Naive thymus-derived CD4-positive, alpha-beta T cell (primary cell): ENCODE results near the gene CBLN1. TPM values are rescaled to one million over a fixed set of nuclear protein-coding genes. Genes with fewer than 3 reads are reported as not detected.

Source experiments
- ATAC-seq: fragments of 150-1000 bp; cut with Tn5 transposase; 2 replicates; pipeline ENCODE4 v1.10.0; 2021; ENCODE audit warnings: mild to moderate bottlenecking, moderate library complexity
- CTCF ChIA-PET: fragments of 350-600 bp; sonication (Branson Sonifier 250); formaldehyde crosslinking; loops from one replicate; lab custom pipeline; 2021; ENCODE audit warnings: antibody characterized with exemption; lab: Charles Lee
- POLR2A ChIA-PET: fragments of 350-600 bp; sonication (Branson Sonifier 250); formaldehyde crosslinking; loops from one replicate; lab custom pipeline; 2021; ENCODE audit warnings: antibody characterized with exemption, inconsistent platforms; lab: Charles Lee
- DNase-seq, 9 donors: peaks; one replicate each; pipeline versions ENCODE4 v3.0.0 to v3.0.0-alpha.2; 2020 to 2022; ENCODE audit warnings: mixed read lengths in 1 of 9
- H3K27ac ChIP-seq: one replicate; pipeline ENCODE4 v1.7.0; 2013; ENCODE audit warnings: mild to moderate bottlenecking, low read depth, low read length, moderate library complexity
- H3K27me3 ChIP-seq, 2 donors: one replicate each; pipeline ENCODE4 v1.7.0; 2013; ENCODE audit warnings: low read length in 2 of 2, mild to moderate bottlenecking in 2 of 2, moderate library complexity in 2 of 2; ENCODE audit not compliant: control insufficient read depth in 2 of 2, insufficient read depth in 2 of 2
- H3K36me3 ChIP-seq, 3 experiments: 1 replicate in 2 of 3; 2 replicates in 1 of 3; pipeline ENCODE4 v1.7.0; 2013; ENCODE audit warnings: low read length in 3 of 3, mild to moderate bottlenecking in 3 of 3, moderate library complexity in 1 of 3; ENCODE audit not compliant: insufficient read depth in 3 of 3, control insufficient read depth in 2 of 3
- H3K4me1 ChIP-seq, 2 donors: one replicate each; pipeline ENCODE4 v1.7.0; 2013; ENCODE audit warnings: low read length in 2 of 2, mild to moderate bottlenecking in 2 of 2, moderate library complexity in 1 of 2; ENCODE audit not compliant: control insufficient read depth in 2 of 2, insufficient read depth in 2 of 2
- H3K4me3 ChIP-seq: 2 replicates; pipeline ENCODE4 v1.7.0; 2013; ENCODE audit warnings: mild to moderate bottlenecking, low read length
- H3K9me3 ChIP-seq, 3 experiments: 1 replicate in 2 of 3; 2 replicates in 1 of 3; pipeline ENCODE4 v1.7.0; 2013; ENCODE audit warnings: low read length in 3 of 3; ENCODE audit not compliant: control insufficient read depth in 2 of 3
- H3K27ac Mint-ChIP-seq, 9 donors: one replicate each; pipeline ENCODE4 v1.8.0; 2020 to 2022; ENCODE audit warnings: mixed read lengths in 9 of 9, mild to moderate bottlenecking in 8 of 9, moderate library complexity in 5 of 9, inconsistent platforms in 2 of 9
- H3K27me3 Mint-ChIP-seq, 5 donors: one replicate each; pipeline ENCODE4 v1.8.0; 2021 to 2022; ENCODE audit warnings: mixed read lengths in 5 of 5, mild to moderate bottlenecking in 1 of 5
- H3K36me3 Mint-ChIP-seq, 5 donors: one replicate each; pipeline ENCODE4 v1.8.0; 2020 to 2022; ENCODE audit warnings: mixed read lengths in 5 of 5, mild to moderate bottlenecking in 3 of 5, inconsistent platforms in 1 of 5
- H3K4me1 Mint-ChIP-seq, 7 donors: one replicate each; pipeline ENCODE4 v1.8.0; 2020 to 2022; ENCODE audit warnings: mixed read lengths in 7 of 7, mild to moderate bottlenecking in 3 of 7, inconsistent platforms in 1 of 7
- H3K4me3 Mint-ChIP-seq, 10 donors: one replicate each; pipeline ENCODE4 v1.8.0; 2020 to 2022; ENCODE audit warnings: mild to moderate bottlenecking in 10 of 10, mixed read lengths in 10 of 10, moderate library complexity in 6 of 10, inconsistent platforms in 2 of 10
- H3K9me3 Mint-ChIP-seq, 11 donors: one replicate each; pipeline ENCODE4 v1.8.0; 2020 to 2022; ENCODE audit warnings: mixed read lengths in 11 of 11, mild to moderate bottlenecking in 4 of 11, inconsistent platforms in 1 of 11, moderate library complexity in 1 of 11
- intact Hi-C, 2 donors: fragments of 100-400 bp; cut with micrococcal nuclease; formaldehyde crosslinking; loops; one replicate each; pipeline ENCODE4 v1.15.1; 2023
- polyA plus RNA-seq, 2 donors: library from polyadenylated mRNA; unstranded; fragments of 300-500 nt; fragmentation: Illumina TruSeq; gene quantifications; one replicate each; pipeline ENCODE4 v1.2.3, GENCODE V29; 2021
- total RNA-seq, 6 experiments: library from RNA in 5 of 6; stranded (reverse) in 5 of 6; gene quantifications; 1 replicate in 5 of 6; 2 replicates in 1 of 6; pipeline ENCODE4 v1.2.3 and lab custom pipeline; 2021 to 2026

Gene CBLN1
- total and polyA plus RNA-seq, 7 experiments from 2014 or later: not detected

DNA sequence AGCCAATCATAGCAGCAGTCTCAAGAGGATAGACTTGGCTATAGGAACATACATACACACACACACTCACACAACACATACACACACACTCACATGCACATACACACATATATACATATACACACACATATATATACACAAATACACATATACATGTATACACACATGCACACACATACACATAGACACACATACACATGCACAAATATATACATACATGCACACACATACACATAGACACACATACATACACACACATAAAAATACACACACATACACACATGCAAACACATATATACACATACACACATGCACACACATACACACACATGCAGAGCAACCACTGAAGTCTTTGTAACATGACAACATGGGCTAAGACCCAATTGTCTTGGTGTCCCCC lies 19.7 kb downstream of the CBLN1 start:
- no peaks in the 10 kb centered on the region for H3K9me3 ChIP-seq
- H3K36me3 ChIP-seq: no peaks in the 10 kb centered on the region
- peaks cover 2 to 20% (median 16%) of the 10 kb centered on the region in 5 donors for H3K27me3 Mint-ChIP-seq
- intact Hi-C loops: no loop called here
- no peak overlapping the region for H3K27ac ChIP-seq
- H3K4me3 Mint-ChIP-seq: no peak overlapping the region
- H3K4me1 ChIP-seq: no peaks in the 10 kb centered on the region
- no peaks in the 10 kb centered on the region for H3K27me3 ChIP-seq
- ATAC-seq (no peak), DNase-seq (no peak)
- ChIA-PET CTCF (no interaction called here), POLR2A (no interaction called here)
- no peaks in the 10 kb centered on the region for H3K4me1 Mint-ChIP-seq
- H3K4me3 ChIP-seq: no peak overlapping the region
- peaks cover 1 to 14% (median 6%) of the 10 kb centered on the region in 11 donors for H3K9me3 Mint-ChIP-seq
- no peak overlapping the region for H3K27ac Mint-ChIP-seq
- H3K36me3 Mint-ChIP-seq: no peaks in the 10 kb centered on the region

DNA sequence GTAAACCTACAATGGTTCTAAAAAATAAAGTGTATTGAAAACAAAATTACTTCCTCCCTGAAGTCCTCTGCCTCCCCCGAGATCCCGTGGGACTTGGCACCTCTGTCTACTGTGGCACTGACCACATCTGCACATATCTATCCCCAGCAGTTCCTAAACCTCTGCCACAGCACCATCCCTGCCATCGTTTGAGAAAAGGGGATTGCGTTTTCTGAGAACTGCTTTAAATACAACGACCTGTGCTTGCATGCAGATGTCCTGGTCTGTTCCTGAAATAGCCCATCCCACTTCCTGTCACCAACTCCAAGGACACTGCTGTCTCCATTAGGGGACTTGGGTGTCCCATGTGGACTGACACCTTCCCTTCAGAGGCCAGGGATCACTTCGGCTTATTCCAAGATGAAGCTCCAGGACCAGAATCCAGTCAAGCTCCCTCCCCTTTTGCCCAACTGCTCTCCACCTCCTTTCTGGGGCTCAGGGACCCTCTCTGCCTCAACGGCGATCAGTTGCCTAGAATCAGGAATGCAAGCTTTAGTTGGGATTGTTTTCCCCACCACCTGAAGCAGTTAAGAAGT lies 20.6 kb downstream of the CBLN1 start:
- DNase-seq: no peak
- H3K36me3 ChIP-seq: no peaks in the 10 kb centered on the region
- Mint-ChIP-seq H3K4me1 (no peaks in the 10 kb centered on the region), H3K4me3 (no peak overlapping the region), H3K36me3 (no peaks in the 10 kb centered on the region), H3K9me3 (peaks cover 3 to 17% (median 8%) of the 10 kb centered on the region in 11 donors), H3K27ac (no peak overlapping the region), H3K27me3 (peaks cover 5 to 23% (median 11%) of the 10 kb centered on the region in 5 donors)
- no peak overlapping the region for H3K4me3 ChIP-seq
- H3K4me1 ChIP-seq: no peaks in the 10 kb centered on the region
- POLR2A ChIA-PET: no interaction called here
- ATAC-seq: no peak
- H3K27me3 ChIP-seq: no peaks in the 10 kb centered on the region
- intact Hi-C loops: no loop called here
- H3K9me3 ChIP-seq: no peaks in the 10 kb centered on the region
- CTCF ChIA-PET: no interaction called here
- H3K27ac ChIP-seq: no peak overlapping the region

DNA sequence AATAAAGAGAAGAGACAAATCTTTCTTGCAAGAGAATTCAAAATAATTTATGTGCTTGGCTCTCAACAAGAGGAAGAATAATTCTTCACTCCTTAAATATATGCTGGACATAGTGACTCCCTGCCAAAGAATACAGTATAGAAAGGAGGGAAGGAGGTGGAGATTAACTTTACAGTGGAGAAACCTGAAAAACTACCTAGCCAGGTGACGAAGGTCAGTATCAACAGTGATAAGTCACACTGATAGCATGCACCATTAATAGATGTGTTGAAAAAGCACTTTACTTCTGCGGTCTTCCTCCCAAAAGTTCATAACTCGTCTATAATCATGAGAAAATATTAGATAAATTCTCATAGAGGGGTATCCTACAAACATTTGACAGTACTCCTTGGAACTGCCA lies 21.4 kb downstream of the CBLN1 start:
- Mint-ChIP-seq H3K4me3 (no peak overlapping the region), H3K36me3 (peaks cover 0 to 3% (median 0%) of the 10 kb centered on the region in 5 donors), H3K4me1 (no peaks in the 10 kb centered on the region), H3K9me3 (peaks cover 3 to 22% (median 10%) of the 10 kb centered on the region in 11 donors), H3K27ac (no peak overlapping the region), H3K27me3 (peaks cover 6 to 23% (median 12%) of the 10 kb centered on the region in 5 donors)
- no peaks in the 10 kb centered on the region for H3K4me1 ChIP-seq
- intact Hi-C loops: no loop called here
- H3K9me3 ChIP-seq: no peaks in the 10 kb centered on the region
- DNase-seq: no peak
- POLR2A ChIA-PET: no interaction called here
- H3K27me3 ChIP-seq: no peaks in the 10 kb centered on the region
- no peak overlapping the region for H3K27ac ChIP-seq
- ATAC-seq: no peak
- CTCF ChIA-PET: no interaction called here
- no peak overlapping the region for H3K4me3 ChIP-seq
- no peaks in the 10 kb centered on the region for H3K36me3 ChIP-seq

DNA sequence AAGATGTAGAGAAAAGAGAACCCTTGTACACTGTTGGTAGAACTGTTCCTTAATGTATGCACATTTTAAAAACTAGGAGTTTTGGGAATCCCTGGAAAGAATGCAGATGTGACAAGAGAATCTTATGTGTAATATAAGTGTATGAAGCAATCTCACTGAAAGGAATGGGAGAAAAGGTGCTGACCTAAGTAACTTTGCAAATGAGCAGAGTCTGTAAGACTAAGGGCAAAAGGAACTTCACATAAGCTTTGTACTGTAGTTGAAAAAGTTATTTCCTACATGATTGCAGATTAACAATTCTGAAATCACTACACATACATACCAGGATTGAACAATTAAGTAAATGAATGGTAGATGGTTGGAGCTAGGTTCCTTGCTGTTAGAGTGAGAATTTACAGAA lies 22.3 kb downstream of the CBLN1 start:
- Mint-ChIP-seq H3K27me3 (peaks cover 6 to 25% (median 14%) of the 10 kb centered on the region in 5 donors), H3K9me3 (peaks cover 3 to 18% (median 10%) of the 10 kb centered on the region in 11 donors), H3K4me1 (no peaks in the 10 kb centered on the region), H3K27ac (no peak overlapping the region), H3K36me3 (peaks cover 0 to 3% (median 0%) of the 10 kb centered on the region in 5 donors), H3K4me3 (no peak overlapping the region)
- ChIA-PET CTCF (no interaction called here), POLR2A (no interaction called here)
- no peak for DNase-seq
- no peak for ATAC-seq
- H3K27me3 ChIP-seq: no peaks in the 10 kb centered on the region
- intact Hi-C loops: no loop called here
- no peaks in the 10 kb centered on the region for H3K4me1 ChIP-seq
- H3K27ac ChIP-seq: no peak overlapping the region
- H3K9me3 ChIP-seq: no peaks in the 10 kb centered on the region
- no peaks in the 10 kb centered on the region for H3K36me3 ChIP-seq
- H3K4me3 ChIP-seq: no peak overlapping the region

DNA sequence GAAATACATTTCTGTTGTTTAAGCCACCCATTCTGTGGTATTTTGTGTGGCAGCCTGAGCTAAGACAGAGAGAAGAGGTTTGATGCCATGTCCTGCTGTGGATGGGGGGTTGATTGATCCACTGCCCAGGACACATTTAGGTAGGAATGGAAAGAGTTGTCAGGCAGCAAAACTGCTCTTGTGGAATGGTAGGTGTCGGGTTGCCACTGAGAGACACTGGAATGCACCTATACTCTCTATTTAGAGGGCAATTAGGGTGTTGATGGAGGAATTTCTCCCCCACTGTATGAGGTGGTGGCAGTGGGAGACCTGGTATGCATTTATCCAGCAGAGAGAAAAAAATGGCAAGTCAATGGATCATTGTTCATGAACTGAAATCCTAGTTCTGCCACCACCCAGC lies 30.9 kb downstream of the CBLN1 start:
- H3K27me3 ChIP-seq: no peaks in the 10 kb centered on the region
- no peak overlapping the region for H3K4me3 ChIP-seq
- Mint-ChIP-seq H3K27me3 (peaks cover 0 to 43% (median 37%) of the 10 kb centered on the region in 5 donors), H3K4me1 (no peaks in the 10 kb centered on the region), H3K9me3 (peaks cover 0 to 12% (median 3%) of the 10 kb centered on the region in 11 donors), H3K4me3 (no peak overlapping the region), H3K36me3 (peaks cover 0 to 4% (median 0%) of the 10 kb centered on the region in 5 donors), H3K27ac (no peak overlapping the region)
- intact Hi-C loops: no loop called here
- no peaks in the 10 kb centered on the region for H3K36me3 ChIP-seq
- POLR2A ChIA-PET: no interaction called here
- H3K4me1 ChIP-seq: no peaks in the 10 kb centered on the region
- no peak for ATAC-seq
- no peaks in the 10 kb centered on the region for H3K9me3 ChIP-seq
- CTCF ChIA-PET: no interaction called here
- no peak for DNase-seq
- H3K27ac ChIP-seq: no peak overlapping the region

DNA sequence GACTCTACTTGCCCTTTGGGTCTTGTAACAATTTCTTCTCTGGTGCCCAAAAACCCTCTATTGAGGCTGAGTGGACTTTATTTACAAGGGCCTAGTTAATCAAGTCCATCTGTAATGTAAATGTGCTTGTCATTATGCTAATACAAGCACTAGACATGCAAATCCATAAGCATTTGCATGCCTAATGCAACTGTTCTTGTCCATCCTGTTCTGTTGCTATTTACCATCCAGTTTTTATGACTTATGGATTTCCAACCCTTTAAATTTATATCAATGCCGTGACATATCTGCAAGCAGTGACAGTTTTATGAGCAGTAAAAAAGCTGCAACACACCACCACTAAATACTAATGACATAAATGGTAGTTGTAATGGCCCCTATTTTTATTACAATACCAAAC lies 33.4 kb downstream of the CBLN1 start:
- no peak overlapping the region for H3K27ac Mint-ChIP-seq
- DNase-seq (no peak), ATAC-seq (no peak)
- ChIA-PET POLR2A (no interaction called here), CTCF (no interaction called here)
- Histone ChIP-seq H3K36me3 (no peaks in the 10 kb centered on the region), H3K27ac (no peak overlapping the region), H3K9me3 (no peaks in the 10 kb centered on the region), H3K4me1 (no peaks in the 10 kb centered on the region), H3K4me3 (no peak overlapping the region), H3K27me3 (no peaks in the 10 kb centered on the region)
- no peaks in the 10 kb centered on the region for H3K4me1 Mint-ChIP-seq
- H3K27me3 Mint-ChIP-seq: peaks cover 0 to 28% (median 24%) of the 10 kb centered on the region in 5 donors
- H3K4me3 Mint-ChIP-seq: no peak overlapping the region
- H3K9me3 Mint-ChIP-seq: peaks cover 0 to 7% (median 0%) of the 10 kb centered on the region in 11 donors
- intact Hi-C loops: no loop called here
- H3K36me3 Mint-ChIP-seq: no peaks in the 10 kb centered on the region

DNA sequence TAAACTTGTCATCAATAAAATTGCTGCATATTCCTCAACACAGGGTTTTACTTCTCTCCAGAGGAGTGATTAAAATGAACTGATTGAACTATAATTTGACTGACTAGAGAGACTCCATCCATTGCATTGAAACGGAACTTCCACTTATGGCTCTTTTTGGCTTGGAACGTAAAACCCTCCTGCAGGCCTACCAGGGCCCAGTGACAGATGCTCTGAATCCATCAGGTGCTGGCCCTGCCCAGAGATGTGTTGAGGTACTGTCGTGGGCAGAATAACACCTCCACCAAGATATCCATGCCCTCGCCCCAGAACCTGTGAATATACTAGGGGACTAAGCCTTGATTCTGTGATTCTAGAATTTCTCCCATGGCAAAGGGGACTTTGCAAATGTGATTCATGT lies 45.4 kb downstream of the CBLN1 start:
- H3K27me3 Mint-ChIP-seq: no peaks in the 10 kb centered on the region

More for the DNA sequence above, 45.4 kb downstream of the CBLN1 start:
- ATAC-seq (no peak), DNase-seq (no peak)
- H3K36me3 ChIP-seq: no peaks in the 10 kb centered on the region
- intact Hi-C loops: no loop called here
- H3K27ac Mint-ChIP-seq: no peak overlapping the region
- CTCF ChIA-PET: no interaction called here
- no peaks in the 10 kb centered on the region for H3K36me3 Mint-ChIP-seq
- H3K9me3 Mint-ChIP-seq: peaks cover 0 to 10% (median 5%) of the 10 kb centered on the region in 11 donors
- H3K4me3 Mint-ChIP-seq: no peak overlapping the region
- POLR2A ChIA-PET: no interaction called here
- no peaks in the 10 kb centered on the region for H3K4me1 ChIP-seq
- no peaks in the 10 kb centered on the region for H3K4me1 Mint-ChIP-seq
- no peak overlapping the region for H3K4me3 ChIP-seq
- H3K27ac ChIP-seq: no peak overlapping the region
- no peaks in the 10 kb centered on the region for H3K27me3 ChIP-seq
- H3K9me3 ChIP-seq: no peaks in the 10 kb centered on the region
